ENCODE measurements around the gene PPP1R14C.
"Not testable (repeated sequence)": the region's sequence is repeated elsewhere in the genome, so short reads cannot be mapped to it uniquely, and the experiment has no call there.

PPP1R14C gene

GRCh38 chr6:150169609-150170008 lies 26.8 kb downstream of the PPP1R14C start:
- DNase-seq, result peak; percentile 74

GRCh38 chr6:150172929-150173328 lies 30.1 kb downstream of the PPP1R14C start:
- no peak for DNase-seq

- DNase-seq, result no peak
Measured at GRCh38 chr6:150175586-150176151, 32.8 kb downstream of the PPP1R14C start.

GRCh38 chr6:150176152-150176551 lies 33.3 kb downstream of the PPP1R14C start:
- no peak for DNase-seq

- no peak for DNase-seq
Measured at GRCh38 chr6:150176659-150177058, 33.8 kb downstream of the PPP1R14C start.

GRCh38 chr6:150177259-150177951 lies 34.6 kb downstream of the PPP1R14C start:
- no peak for DNase-seq

GRCh38 chr6:150177952-150178520 lies 35.2 kb downstream of the PPP1R14C start:
- DNase-seq, result peak; percentile 80

- no peak for DNase-seq
Measured at GRCh38 chr6:150179030-150179429, 36.2 kb downstream of the PPP1R14C start.

GRCh38 chr6:150179907-150180424 lies 37.1 kb downstream of the PPP1R14C start:
- DNase-seq, result not testable (repeated sequence)

GRCh38 chr6:150180517-150180916 lies 37.7 kb downstream of the PPP1R14C start:
- DNase-seq, result no peak

- no peak for DNase-seq
Measured at GRCh38 chr6:150182460-150183078, 39.7 kb downstream of the PPP1R14C start.

GRCh38 chr6:150183105-150183504 lies 40.3 kb downstream of the PPP1R14C start:
- DNase-seq, result no peak

- DNase-seq, result no peak
Measured at GRCh38 chr6:150183966-150184365, 41.1 kb downstream of the PPP1R14C start.

- no peak for DNase-seq
Measured at GRCh38 chr6:150184850-150185731, 42.2 kb downstream of the PPP1R14C start.

- DNase-seq, result no peak
Measured at GRCh38 chr6:150185732-150186117, 42.9 kb downstream of the PPP1R14C start.

GRCh38 chr6:150186129-150186898 lies 43.5 kb downstream of the PPP1R14C start:
- no peak for DNase-seq

- not testable (repeated sequence) for DNase-seq
Measured at GRCh38 chr6:150187433-150187832, 44.6 kb downstream of the PPP1R14C start.

GRCh38 chr6:150189122-150189521 lies 46.3 kb downstream of the PPP1R14C start:
- no peak for DNase-seq

- DNase-seq, result peak; percentile 85
Measured at GRCh38 chr6:150191809-150192208, 49.0 kb downstream of the PPP1R14C start.

- DNase-seq, result no peak
Measured at GRCh38 chr6:150194195-150194594, 51.4 kb downstream of the PPP1R14C start.

- DNase-seq, result peak; percentile 52
Measured at GRCh38 chr6:150195996-150196417, 53.2 kb downstream of the PPP1R14C start.
